ENCODE results near the gene TNFRSF9. TPM values are rescaled to one million over a fixed set of nuclear protein-coding genes. Genes with fewer than 3 reads are reported as not detected.

The TNFRSF9 gene
- total RNA-seq, 4 donors from 2014 or later = 0.10 TPM; not detected in 3

GRCh38 chr1:7962014-7962335 is 21.3 kb upstream of the TNFRSF9 start:
- no peak for DNase-seq
- Histone ChIP-seq H3K9me3 (no peaks in the 10 kb centered on the region), H3K4me3 (replicated peaks in 1 of 3) (peak overlapping the region; percentile 65 to 80 (median 66)), H3K27ac (peak overlapping the region; percentile 70 to 96 (median 90)), H3K4me1 (peaks cover 20 to 33% of the 10 kb centered on the region in 2 donors), H3K36me3 (peaks cover 20 to 22% of the 10 kb centered on the region in 2 donors), H3K27me3 (no peaks in the 10 kb centered on the region)
- 1% methylated on average over 10 of the region's 10 CpGs for WGBS, 2 donors
- intact Hi-C loops (cut with DNase I) = no loop called here
- TF ChIP-seq POLR2A (IDR thresholded peaks at IDR 0.05) (no peak), CTCF (IDR thresholded peaks at IDR 0.05) (no peak)

- intact Hi-C loops (cut with DNase I) = no loop called here
- Histone ChIP-seq H3K9me3 (no peaks in the 10 kb centered on the region), H3K4me1 (peaks cover 14 to 28% of the 10 kb centered on the region in 2 donors), H3K27ac (peak within 1 kb of the TSS; percentile 72 to 96 (median 90)), H3K4me3 (replicated peaks in 1 of 3) (peak within 1 kb of the TSS; percentile 65 to 80 (median 66)), H3K36me3 (peaks cover 15 to 22% of the 10 kb centered on the region in 2 donors), H3K27me3 (no peaks in the 10 kb centered on the region)
- TF ChIP-seq POLR2A (IDR thresholded peaks at IDR 0.05) = peak; percentile 72 to 94
- peak in 5 of 6 experiments; percentile 40 to 68 (median 44) for TF ChIP-seq CTCF (IDR thresholded peaks at IDR 0.05)
- WGBS, 2 donors = 0 to 1% methylated on average over 25 to 40 of the region's 81 CpGs
- DNase-seq = peak; percentile 100
These were observed 20.8 kb upstream of the TNFRSF9 start, which contains the start of gene PARK7 for GRCh38 chr1:7961216-7962013. Gene PARK7, plus strand, starts transcription at chr1:7961711. Its CDS starts 1,075 bp downstream, at chr1:7962786.

GRCh38 chr1:7960867-7961215 is 20.2 kb upstream of the TNFRSF9 start:
- WGBS, 2 donors = 2% methylated on average over 3 of the region's 3 CpGs
- H3K4me3 ChIP-seq (replicated peaks in 1 of 3) = peak overlapping the region; percentile 49 to 65 (median 59)
- intact Hi-C loops (cut with DNase I) = no loop called here
- no peaks in the 10 kb centered on the region for H3K27me3 ChIP-seq
- peaks cover 15 to 19% of the 10 kb centered on the region in 2 donors for H3K36me3 ChIP-seq
- H3K9me3 ChIP-seq = no peaks in the 10 kb centered on the region
- TF ChIP-seq POLR2A (IDR thresholded peaks at IDR 0.05) (no peak), CTCF (IDR thresholded peaks at IDR 0.05) (no peak)
- no peak for DNase-seq
- H3K4me1 ChIP-seq = peaks cover 11 to 22% of the 10 kb centered on the region in 2 donors
- peak overlapping the region; percentile 72 to 96 (median 87) for H3K27ac ChIP-seq

- peaks cover 8 to 18% of the 10 kb centered on the region in 2 donors for H3K4me1 ChIP-seq
- no peak for DNase-seq
- WGBS, 2 donors = 86 to 91% methylated on average over 2 of the region's 2 CpGs
- H3K27me3 ChIP-seq = no peaks in the 10 kb centered on the region
- no peak overlapping the region for H3K4me3 ChIP-seq (replicated peaks in 1 of 3)
- intact Hi-C loops (cut with DNase I) = no loop called here
- TF ChIP-seq CTCF (IDR thresholded peaks at IDR 0.05) (no peak), POLR2A (IDR thresholded peaks at IDR 0.05) (no peak)
- H3K36me3 ChIP-seq = peaks cover 13 to 15% of the 10 kb centered on the region in 2 donors
- no peaks in the 10 kb centered on the region for H3K9me3 ChIP-seq
- H3K27ac ChIP-seq = no peak overlapping the region
These were observed 19.5 kb upstream of the TNFRSF9 start for GRCh38 chr1:7960165-7960564.
